IMR-90 (cell line): Measurements from ENCODE around the gene TRAPPC8.

Experiments
- CTCF ChIP-seq: conservative IDR thresholded peaks from 2 replicates; pipeline ENCODE4 v1.5.1; 2012; ENCODE audit warnings: mild to moderate bottlenecking, low read depth, low read length, improper control_type of control experiment
- POLR2A ChIP-seq: IDR thresholded peaks from 2 replicates; pipeline ENCODE4 v1.6.1; 2012; ENCODE audit warnings: mild to moderate bottlenecking, low read depth, low read length

- no peak for TF ChIP-seq CTCF
- TF ChIP-seq POLR2A: no peak
These were observed 13.7 kb downstream of the TRAPPC8 start for GRCh38 chr18:31929273-31929672.
